DND-41 (cell line): Measurements from ENCODE around the gene LRRFIP2.

Experiments
- ATAC-seq: fragments of 200-7000 bp; cut with Tn5 transposase; 3 replicates; pipeline ENCODE4 v1.9.1; 2021; ENCODE audit warnings: low read depth; ENCODE audit not compliant: insufficient read depth
- DNase-seq: peaks from one replicate; pipeline ENCODE4 v3.0.0-alpha.2; 2020
- H2AFZ ChIP-seq: 2 replicates; pipeline ENCODE4 v1.6.0; 2012; ENCODE audit warnings: low read depth, low read length
- H3K27ac ChIP-seq: 2 replicates; pipeline ENCODE4 v1.5.1; 2012; ENCODE audit warnings: low read length, inconsistent platforms
- H3K27me3 ChIP-seq: fragments of 200-600 bp; sonication (generic); 2 replicates; pipeline ENCODE4 v1.6.0; 2012; ENCODE audit warnings: low read length, mild to moderate bottlenecking, inconsistent platforms; ENCODE audit not compliant: insufficient read depth, poor library complexity
- H3K36me3 ChIP-seq: 2 replicates; pipeline ENCODE4 v1.5.1; 2012; ENCODE audit warnings: low read length, inconsistent platforms; ENCODE audit not compliant: insufficient read depth
- H3K4me1 ChIP-seq: 2 replicates; pipeline ENCODE4 v1.5.1; 2012; ENCODE audit warnings: mild to moderate bottlenecking, low read length; ENCODE audit not compliant: insufficient read depth
- H3K4me2 ChIP-seq: 2 replicates; pipeline ENCODE4 v1.6.0; 2012; ENCODE audit warnings: mild to moderate bottlenecking, moderate library complexity, low read length, inconsistent platforms; ENCODE audit not compliant: insufficient read depth
- H3K4me3 ChIP-seq, 2 experiments: fragments of 200-600 bp in 1 of 2; shearing (Covaris generic) in 1 of 2; 2 replicates each; pipeline ENCODE4 v1.5.1; 2012 to 2016; ENCODE audit warnings: inconsistent platforms in 2 of 2, low read length in 2 of 2, mild to moderate bottlenecking in 2 of 2, low read depth in 1 of 2, moderate library complexity in 1 of 2
- H3K79me2 ChIP-seq: 2 replicates; pipeline ENCODE4 v1.6.0; 2012; ENCODE audit warnings: low read length, inconsistent platforms; ENCODE audit not compliant: insufficient read depth
- H3K9ac ChIP-seq: 2 replicates; pipeline ENCODE4 v1.6.0; 2012; ENCODE audit warnings: low read depth, mild to moderate bottlenecking, inconsistent platforms, low read length, moderate library complexity
- H3K9me3 ChIP-seq: 2 replicates; pipeline ENCODE4 v1.5.1; 2012; ENCODE audit warnings: low read length, moderate library complexity, mild to moderate bottlenecking, inconsistent platforms; ENCODE audit not compliant: insufficient read depth, severe bottlenecking
- H4K20me1 ChIP-seq: 2 replicates; pipeline ENCODE4 v1.6.0; 2012; ENCODE audit warnings: low read length; ENCODE audit not compliant: insufficient read depth
- CTCF ChIP-seq: IDR thresholded peaks from 2 replicates; pipeline ENCODE4 v1.5.1; 2012; ENCODE audit warnings: borderline replicate concordance, low read length, moderate library complexity, mild to moderate bottlenecking; ENCODE audit not compliant: poor library complexity, severe bottlenecking; ENCODE audit errors: extremely low read depth
- EZH2 ChIP-seq: IDR thresholded peaks from 3 replicates; pipeline ENCODE4 v1.6.1; 2012; ENCODE audit warnings: borderline replicate concordance, low read depth, mild to moderate bottlenecking, moderate library complexity, low read length, inconsistent platforms; ENCODE audit not compliant: severe bottlenecking

The LRRFIP2 gene

GRCh38 chr3:37039161-37039846, 135.1 kb downstream of the LRRFIP2 start:
- peaks cover 83% of the 10 kb centered on the region for H3K36me3 ChIP-seq
- no peaks in the 10 kb centered on the region for H3K4me1 ChIP-seq
- no peak overlapping the region for H3K27ac ChIP-seq

GRCh38 chr3:37037352-37037751, 137.0 kb downstream of the LRRFIP2 start:
- Histone ChIP-seq H3K4me1 (no peaks in the 10 kb centered on the region), H4K20me1 (no peaks in the 10 kb centered on the region)

More at GRCh38 chr3:37039161-37039846, 135.1 kb downstream of the LRRFIP2 start:
- TF ChIP-seq EZH2 (no peak), CTCF (no peak)
- Histone ChIP-seq H4K20me1 (no peaks in the 10 kb centered on the region), H3K9ac (no peak overlapping the region), H3K9me3 (peaks cover 15% of the 10 kb centered on the region), H3K4me3 (no peak overlapping the region), H3K27me3 (no peaks in the 10 kb centered on the region), H3K79me2 (no peaks in the 10 kb centered on the region; the same call in 1 of the 2 replicates), H2AFZ (no peak overlapping the region), H3K4me2 (no peak overlapping the region)
- no peak for DNase-seq
- ATAC-seq: no peak

GRCh38 chr3:37032961-37033360, 141.4 kb downstream of the LRRFIP2 start:
- Histone ChIP-seq H3K79me2 (no peaks in the 10 kb centered on the region), H3K4me3 (no peak overlapping the region), H3K27me3 (no peaks in the 10 kb centered on the region), H3K9ac (no peak overlapping the region), H3K4me2 (no peak overlapping the region), H3K9me3 (peaks cover 15% of the 10 kb centered on the region), H3K27ac (no peak overlapping the region), H3K4me1 (no peaks in the 10 kb centered on the region), H4K20me1 (no peaks in the 10 kb centered on the region), H2AFZ (no peak overlapping the region), H3K36me3 (peaks cover 95% of the 10 kb centered on the region)
- DNase-seq (no peak), ATAC-seq (no peak)
- TF ChIP-seq EZH2 (no peak), CTCF (no peak)

More at GRCh38 chr3:37037352-37037751, 137.0 kb downstream of the LRRFIP2 start:
- Histone ChIP-seq H2AFZ (no peak overlapping the region), H3K4me2 (no peak overlapping the region), H3K27ac (no peak overlapping the region), H3K4me3 (no peak overlapping the region), H3K27me3 (no peaks in the 10 kb centered on the region), H3K79me2 (no peaks in the 10 kb centered on the region; the same call in 1 of the 2 replicates), H3K9ac (no peak overlapping the region), H3K36me3 (peaks cover 92% of the 10 kb centered on the region), H3K9me3 (peaks cover 15% of the 10 kb centered on the region)
- no peak for DNase-seq
- ATAC-seq: no peak
- TF ChIP-seq CTCF (no peak), EZH2 (no peak)
